Peyer's patch (tissue), 4 donors: ENCODE results near the gene KRTAP1-1.

Source experiments
- POLR2A ChIP-seq, 2 donors: fragments of 450-650 bp; IDR thresholded peaks; one replicate each; pipeline ENCODE4 v1.5.1; 2017; ENCODE audit warnings: antibody characterized with exemption in 2 of 2, mild to moderate bottlenecking in 2 of 2, moderate library complexity in 2 of 2
- TF ChIP-seq, protein P1 (sequence below), 6 experiments: fragments of 450-650 bp in 4 of 6; fragments of 200-600 bp in 2 of 6; sonication (generic) in 1 of 6; IDR thresholded peaks; one replicate each; pipeline ENCODE4 v1.5.1; 2017 to 2019; ENCODE audit warnings: antibody characterized with exemption in 6 of 6, mild to moderate bottlenecking in 3 of 6, moderate library complexity in 1 of 6

DNA sequence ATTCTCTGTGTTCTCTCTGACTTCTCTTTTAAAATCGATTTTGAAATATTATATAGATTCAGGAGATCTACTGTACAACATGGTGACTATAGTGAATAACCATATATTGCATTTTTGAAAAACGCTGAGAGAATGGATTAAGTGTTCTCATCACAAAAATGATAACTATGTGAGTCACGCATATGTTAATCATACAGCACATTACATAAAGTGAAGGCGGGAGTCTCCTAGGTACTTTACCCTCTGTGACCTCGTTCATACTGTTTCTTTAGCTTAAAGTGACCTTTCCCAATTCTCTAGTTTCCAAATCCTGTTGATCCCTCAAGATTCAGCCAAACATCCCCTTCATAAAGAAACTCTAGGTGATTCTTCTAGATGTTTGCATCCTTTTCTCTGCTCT lies 38.4 kb downstream of the KRTAP1-1 start:
- TF ChIP-seq, protein P1, sequence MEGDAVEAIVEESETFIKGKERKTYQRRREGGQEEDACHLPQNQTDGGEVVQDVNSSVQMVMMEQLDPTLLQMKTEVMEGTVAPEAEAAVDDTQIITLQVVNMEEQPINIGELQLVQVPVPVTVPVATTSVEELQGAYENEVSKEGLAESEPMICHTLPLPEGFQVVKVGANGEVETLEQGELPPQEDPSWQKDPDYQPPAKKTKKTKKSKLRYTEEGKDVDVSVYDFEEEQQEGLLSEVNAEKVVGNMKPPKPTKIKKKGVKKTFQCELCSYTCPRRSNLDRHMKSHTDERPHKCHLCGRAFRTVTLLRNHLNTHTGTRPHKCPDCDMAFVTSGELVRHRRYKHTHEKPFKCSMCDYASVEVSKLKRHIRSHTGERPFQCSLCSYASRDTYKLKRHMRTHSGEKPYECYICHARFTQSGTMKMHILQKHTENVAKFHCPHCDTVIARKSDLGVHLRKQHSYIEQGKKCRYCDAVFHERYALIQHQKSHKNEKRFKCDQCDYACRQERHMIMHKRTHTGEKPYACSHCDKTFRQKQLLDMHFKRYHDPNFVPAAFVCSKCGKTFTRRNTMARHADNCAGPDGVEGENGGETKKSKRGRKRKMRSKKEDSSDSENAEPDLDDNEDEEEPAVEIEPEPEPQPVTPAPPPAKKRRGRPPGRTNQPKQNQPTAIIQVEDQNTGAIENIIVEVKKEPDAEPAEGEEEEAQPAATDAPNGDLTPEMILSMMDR (IDR thresholded peaks at IDR 0.05), result no peak
- TF ChIP-seq POLR2A (IDR thresholded peaks at IDR 0.05), result no peak
